ENCODE measurements around the gene PSMA2. TPM values are rescaled to one million over a fixed set of nuclear protein-coding genes. Genes with fewer than 3 reads are reported as not detected.

The PSMA2 gene
- total RNA-seq, 4 donors from 2014 or later, result 52.0 to 136 (median 63.6) TPM

- no peak for TF ChIP-seq CTCF (IDR thresholded peaks at IDR 0.05; ENCODE audit: low read depth)
Measured at GRCh38 chr7:42877862-42878261, 54.1 kb downstream of the PSMA2 start.

- TF ChIP-seq CTCF (IDR thresholded peaks at IDR 0.05; ENCODE audit: low read depth), result no peak
Measured at GRCh38 chr7:42876182-42877068, 55.5 kb downstream of the PSMA2 start.

DNA sequence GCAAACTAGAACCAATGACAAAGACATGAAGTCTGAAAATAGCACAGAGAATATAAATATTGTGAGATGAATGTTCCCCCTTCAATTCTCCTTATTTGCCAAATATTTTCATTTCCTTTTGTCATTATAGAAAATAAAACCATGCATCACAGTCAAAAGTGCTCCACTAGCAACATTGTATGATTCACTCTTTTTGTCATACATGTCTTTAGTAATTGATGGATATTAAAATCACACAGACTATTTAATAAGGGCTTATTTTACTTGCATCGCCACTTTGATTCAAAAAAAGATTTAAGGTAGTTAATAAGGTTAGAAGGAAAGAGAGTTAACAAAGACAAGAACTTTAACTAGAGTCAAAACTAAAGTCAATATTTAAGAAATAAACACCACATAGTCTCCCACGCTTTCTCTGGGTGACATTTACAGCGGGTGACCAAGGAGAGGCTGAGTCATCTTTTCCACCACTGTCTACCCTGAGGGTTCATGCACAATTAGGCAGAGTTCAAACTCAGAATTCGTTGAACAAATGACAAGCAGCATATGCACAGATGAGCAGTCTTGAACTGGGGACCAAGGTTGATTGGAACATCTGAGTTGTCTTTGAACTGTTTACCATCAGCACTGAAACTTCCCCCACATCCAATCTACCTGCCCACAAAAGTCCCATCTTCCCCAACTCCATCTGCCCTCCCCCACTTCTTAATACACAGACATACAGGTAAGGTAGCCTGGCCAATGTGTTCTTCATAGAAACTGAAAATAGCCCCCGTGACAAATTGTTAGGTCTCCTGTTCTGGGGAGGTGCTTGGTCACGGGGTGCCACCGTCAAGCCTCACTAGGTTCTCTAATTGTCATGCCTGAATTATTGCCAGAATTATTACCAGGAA, 62.6 kb downstream of the PSMA2 start:
- TF ChIP-seq CTCF (IDR thresholded peaks at IDR 0.05; ENCODE audit: low read depth), result no peak

GRCh38 chr7:42868480-42868879, 63.5 kb downstream of the PSMA2 start:
- TF ChIP-seq CTCF (IDR thresholded peaks at IDR 0.05; ENCODE audit: low read depth), result no peak

Other genes starting within 250 kb of the PSMA2 start
- gene C7orf25, start 20.1 kb downstream of the PSMA2 start, total RNA-seq, result 10 to 100 TPM in 3 of 4 donors, 1 to 10 TPM in 1; 8.8 to 15.1 (median 12.1) TPM
- 100 to 1,000 TPM in 1 of 4 donors, 10 to 100 TPM in 3; 48.7 to 111 (median 54.0) TPM for gene MRPL32, start 202 bp upstream of the PSMA2 start, total RNA-seq
- gene HECW1, start 180.5 kb upstream of the PSMA2 start, total RNA-seq, result 1 to 10 TPM in 2 of 4 donors, under 1 TPM in 2; 0.38 to 2.2 (median 0.80) TPM

Data from subcutaneous adipose tissue (tissue), 4 donors.